ENCODE results near the gene AGFG2. TPM values are rescaled to one million over a fixed set of nuclear protein-coding genes. Genes with fewer than 3 reads are reported as not detected.

Gene AGFG2
- total and polyA plus RNA-seq, 4 donors: 37.2 to 48.8 (median 42.3) TPM

DNA sequence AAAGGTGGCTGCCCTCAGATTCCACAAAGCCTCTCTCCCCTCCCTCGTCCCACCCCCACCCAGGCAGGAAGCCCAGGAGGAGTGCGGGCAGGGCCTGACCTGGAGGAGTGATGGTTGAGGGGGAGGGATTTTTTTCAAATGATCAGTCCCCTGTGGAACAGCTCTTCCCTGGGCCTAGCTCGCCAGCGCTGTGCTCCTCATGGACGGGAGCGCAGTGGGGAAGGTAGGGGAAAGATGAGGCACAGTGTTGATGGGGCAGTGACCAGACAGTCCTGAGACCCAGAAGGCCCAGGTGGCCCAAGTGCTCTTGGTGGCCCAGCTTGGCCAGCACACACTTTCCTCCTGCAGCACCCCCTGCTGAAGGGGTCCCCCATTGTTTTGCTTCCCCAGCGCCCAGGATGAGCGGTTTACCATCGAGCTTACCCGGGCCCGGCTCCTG lies 26.1 kb downstream of the AGFG2 start:
- H3K4me1 ChIP-seq (ENCODE audit: control insufficient read depth in 4 of 4, insufficient read depth in 4 of 4, low read length in 3 of 4): peaks cover 36 to 92% (median 74%) of the 10 kb centered on the region in 4 donors
- no peak for DNase-seq (ENCODE audit: low spot score)
- no peak overlapping the region for H3K9ac ChIP-seq (ENCODE audit: low read depth in 1 of 2, low read length in 2 of 2)
- H3K27ac ChIP-seq (ENCODE audit: low read depth in 1 of 2, low read length in 2 of 2): peak overlapping the region; percentile 43 to 46
- no peak overlapping the region for H3K4me3 ChIP-seq (ENCODE audit: low read depth in 1 of 3, low read length in 3 of 3)
- WGBS: 76% methylated on average over 11 of the region's 11 CpGs
- TF ChIP-seq HNF4A (conservative IDR thresholded peaks at IDR 0.05) (peak in 1 of 2 donors; percentile 35), RAD21 (IDR thresholded peaks at IDR 0.05) (no peak), NR2F2 (IDR thresholded peaks at IDR 0.05) (no peak), YY1 (IDR thresholded peaks at IDR 0.05) (peak; percentile 29), RXRA (IDR thresholded peaks at IDR 0.05) (peak; percentile 49 to 81), EGR1 (IDR thresholded peaks at IDR 0.05; ENCODE audit: low read depth in 2 of 2) (no peak)
- TF ChIP-seq, protein P1, sequence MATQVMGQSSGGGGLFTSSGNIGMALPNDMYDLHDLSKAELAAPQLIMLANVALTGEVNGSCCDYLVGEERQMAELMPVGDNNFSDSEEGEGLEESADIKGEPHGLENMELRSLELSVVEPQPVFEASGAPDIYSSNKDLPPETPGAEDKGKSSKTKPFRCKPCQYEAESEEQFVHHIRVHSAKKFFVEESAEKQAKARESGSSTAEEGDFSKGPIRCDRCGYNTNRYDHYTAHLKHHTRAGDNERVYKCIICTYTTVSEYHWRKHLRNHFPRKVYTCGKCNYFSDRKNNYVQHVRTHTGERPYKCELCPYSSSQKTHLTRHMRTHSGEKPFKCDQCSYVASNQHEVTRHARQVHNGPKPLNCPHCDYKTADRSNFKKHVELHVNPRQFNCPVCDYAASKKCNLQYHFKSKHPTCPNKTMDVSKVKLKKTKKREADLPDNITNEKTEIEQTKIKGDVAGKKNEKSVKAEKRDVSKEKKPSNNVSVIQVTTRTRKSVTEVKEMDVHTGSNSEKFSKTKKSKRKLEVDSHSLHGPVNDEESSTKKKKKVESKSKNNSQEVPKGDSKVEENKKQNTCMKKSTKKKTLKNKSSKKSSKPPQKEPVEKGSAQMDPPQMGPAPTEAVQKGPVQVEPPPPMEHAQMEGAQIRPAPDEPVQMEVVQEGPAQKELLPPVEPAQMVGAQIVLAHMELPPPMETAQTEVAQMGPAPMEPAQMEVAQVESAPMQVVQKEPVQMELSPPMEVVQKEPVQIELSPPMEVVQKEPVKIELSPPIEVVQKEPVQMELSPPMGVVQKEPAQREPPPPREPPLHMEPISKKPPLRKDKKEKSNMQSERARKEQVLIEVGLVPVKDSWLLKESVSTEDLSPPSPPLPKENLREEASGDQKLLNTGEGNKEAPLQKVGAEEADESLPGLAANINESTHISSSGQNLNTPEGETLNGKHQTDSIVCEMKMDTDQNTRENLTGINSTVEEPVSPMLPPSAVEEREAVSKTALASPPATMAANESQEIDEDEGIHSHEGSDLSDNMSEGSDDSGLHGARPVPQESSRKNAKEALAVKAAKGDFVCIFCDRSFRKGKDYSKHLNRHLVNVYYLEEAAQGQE (IDR thresholded peaks at IDR 0.05): no peak
- TF ChIP-seq, protein P2, sequence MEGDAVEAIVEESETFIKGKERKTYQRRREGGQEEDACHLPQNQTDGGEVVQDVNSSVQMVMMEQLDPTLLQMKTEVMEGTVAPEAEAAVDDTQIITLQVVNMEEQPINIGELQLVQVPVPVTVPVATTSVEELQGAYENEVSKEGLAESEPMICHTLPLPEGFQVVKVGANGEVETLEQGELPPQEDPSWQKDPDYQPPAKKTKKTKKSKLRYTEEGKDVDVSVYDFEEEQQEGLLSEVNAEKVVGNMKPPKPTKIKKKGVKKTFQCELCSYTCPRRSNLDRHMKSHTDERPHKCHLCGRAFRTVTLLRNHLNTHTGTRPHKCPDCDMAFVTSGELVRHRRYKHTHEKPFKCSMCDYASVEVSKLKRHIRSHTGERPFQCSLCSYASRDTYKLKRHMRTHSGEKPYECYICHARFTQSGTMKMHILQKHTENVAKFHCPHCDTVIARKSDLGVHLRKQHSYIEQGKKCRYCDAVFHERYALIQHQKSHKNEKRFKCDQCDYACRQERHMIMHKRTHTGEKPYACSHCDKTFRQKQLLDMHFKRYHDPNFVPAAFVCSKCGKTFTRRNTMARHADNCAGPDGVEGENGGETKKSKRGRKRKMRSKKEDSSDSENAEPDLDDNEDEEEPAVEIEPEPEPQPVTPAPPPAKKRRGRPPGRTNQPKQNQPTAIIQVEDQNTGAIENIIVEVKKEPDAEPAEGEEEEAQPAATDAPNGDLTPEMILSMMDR (IDR thresholded peaks at IDR 0.05; ENCODE audit: low read depth, low read length, missing input control): no peak
- TF ChIP-seq, protein P3, sequence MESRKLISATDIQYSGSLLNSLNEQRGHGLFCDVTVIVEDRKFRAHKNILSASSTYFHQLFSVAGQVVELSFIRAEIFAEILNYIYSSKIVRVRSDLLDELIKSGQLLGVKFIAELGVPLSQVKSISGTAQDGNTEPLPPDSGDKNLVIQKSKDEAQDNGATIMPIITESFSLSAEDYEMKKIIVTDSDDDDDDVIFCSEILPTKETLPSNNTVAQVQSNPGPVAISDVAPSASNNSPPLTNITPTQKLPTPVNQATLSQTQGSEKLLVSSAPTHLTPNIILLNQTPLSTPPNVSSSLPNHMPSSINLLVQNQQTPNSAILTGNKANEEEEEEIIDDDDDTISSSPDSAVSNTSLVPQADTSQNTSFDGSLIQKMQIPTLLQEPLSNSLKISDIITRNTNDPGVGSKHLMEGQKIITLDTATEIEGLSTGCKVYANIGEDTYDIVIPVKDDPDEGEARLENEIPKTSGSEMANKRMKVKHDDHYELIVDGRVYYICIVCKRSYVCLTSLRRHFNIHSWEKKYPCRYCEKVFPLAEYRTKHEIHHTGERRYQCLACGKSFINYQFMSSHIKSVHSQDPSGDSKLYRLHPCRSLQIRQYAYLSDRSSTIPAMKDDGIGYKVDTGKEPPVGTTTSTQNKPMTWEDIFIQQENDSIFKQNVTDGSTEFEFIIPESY (IDR thresholded peaks at IDR 0.05): no peak
- peaks cover 2 to 22% (median 15%) of the 10 kb centered on the region in 4 donors for H3K36me3 ChIP-seq (ENCODE audit: control insufficient read depth in 4 of 4, insufficient read depth in 3 of 4, low read depth in 1 of 4, low read length in 3 of 4)
- no peaks in the 10 kb centered on the region for H3K9me3 ChIP-seq (ENCODE audit: control insufficient read depth in 4 of 4, low read length in 3 of 4)
- no peaks in the 10 kb centered on the region for H3K27me3 ChIP-seq (ENCODE audit: control insufficient read depth in 4 of 4, insufficient read depth in 4 of 4, low read length in 3 of 4)

DNA sequence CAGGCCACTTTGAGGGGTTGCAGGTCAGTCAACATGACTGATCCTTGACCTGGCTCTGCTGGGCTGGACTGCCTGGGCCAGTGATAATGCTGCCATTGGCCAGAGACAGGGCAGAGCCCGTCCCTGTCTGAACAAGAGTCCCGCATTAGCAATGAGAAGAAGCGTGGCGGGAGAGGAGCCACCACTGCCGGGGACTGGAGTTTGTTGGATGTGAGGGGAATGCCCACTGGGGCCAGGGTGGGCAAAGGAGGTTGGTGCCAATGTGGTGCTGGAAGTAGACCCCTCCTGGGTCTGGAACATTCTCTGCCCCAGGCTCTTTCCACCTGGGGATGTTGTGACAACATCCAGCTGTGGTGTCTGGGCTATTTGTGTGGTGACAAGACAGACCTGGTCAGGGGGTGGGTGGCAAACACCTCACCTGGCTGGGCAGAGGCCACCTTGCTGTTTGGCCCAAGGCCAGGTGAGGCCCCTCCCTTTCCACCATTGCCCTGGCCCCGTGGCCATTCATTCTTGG lies 27.1 kb downstream of the AGFG2 start:
- DNase-seq (ENCODE audit: low spot score): no peak
- TF ChIP-seq EGR1 (IDR thresholded peaks at IDR 0.05; ENCODE audit: low read depth in 2 of 2) (no peak), NR2F2 (IDR thresholded peaks at IDR 0.05) (no peak), RAD21 (IDR thresholded peaks at IDR 0.05) (no peak), FOXA2 (IDR thresholded peaks at IDR 0.05) (peak; percentile 60), SP1 (IDR thresholded peaks at IDR 0.05) (peak; percentile 42), YY1 (IDR thresholded peaks at IDR 0.05) (peak; percentile 79), TAF1 (conservative IDR thresholded peaks at IDR 0.05) (no peak), FOXA1 (IDR thresholded peaks at IDR 0.05) (peak; percentile 43), HNF4A (conservative IDR thresholded peaks at IDR 0.05) (peak; percentile 49 to 59), RXRA (IDR thresholded peaks at IDR 0.05) (peak; percentile 51 to 64), GABPA (IDR thresholded peaks at IDR 0.05 in 1 of 2, conservative IDR thresholded peaks at IDR 0.05 in 1 of 2) (no peak)
- TF ChIP-seq, protein P1 (IDR thresholded peaks at IDR 0.05): peak; percentile 67
- TF ChIP-seq, protein P4, sequence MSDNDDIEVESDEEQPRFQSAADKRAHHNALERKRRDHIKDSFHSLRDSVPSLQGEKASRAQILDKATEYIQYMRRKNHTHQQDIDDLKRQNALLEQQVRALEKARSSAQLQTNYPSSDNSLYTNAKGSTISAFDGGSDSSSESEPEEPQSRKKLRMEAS (IDR thresholded peaks at IDR 0.05): peak; percentile 49
- TF ChIP-seq, protein P2 (IDR thresholded peaks at IDR 0.05; ENCODE audit: low read depth, low read length, missing input control): no peak

More for the DNA sequence above, 27.1 kb downstream of the AGFG2 start:
- Histone ChIP-seq H3K4me1 (ENCODE audit: control insufficient read depth in 4 of 4, insufficient read depth in 4 of 4, low read length in 3 of 4) (peaks cover 36 to 97% (median 79%) of the 10 kb centered on the region in 4 donors), H3K36me3 (ENCODE audit: control insufficient read depth in 4 of 4, insufficient read depth in 3 of 4, low read depth in 1 of 4, low read length in 3 of 4) (peaks cover 0 to 22% (median 13%) of the 10 kb centered on the region in 4 donors), H3K27me3 (ENCODE audit: control insufficient read depth in 4 of 4, insufficient read depth in 4 of 4, low read length in 3 of 4) (no peaks in the 10 kb centered on the region), H3K9me3 (ENCODE audit: control insufficient read depth in 4 of 4, low read length in 3 of 4) (no peaks in the 10 kb centered on the region), H3K4me3 (ENCODE audit: low read depth in 1 of 3, low read length in 3 of 3) (no peak overlapping the region), H3K27ac (ENCODE audit: low read depth in 1 of 2, low read length in 2 of 2) (peak overlapping the region; percentile 84 to 90), H3K9ac (ENCODE audit: low read depth in 1 of 2, low read length in 2 of 2) (peak overlapping the region in 1 of 2 donors; percentile 18)
- 44% methylated on average over 6 of the region's 6 CpGs for WGBS

Data from liver (tissue), 9 donors.